DOHH2 (cell line): ENCODE results near the gene SYNPO2.

Experiments
- CTCF ChIP-seq: fragments of 200-600 bp; sonication (generic); IDR thresholded peaks from one replicate; pipeline ENCODE4 v1.5.1; 2014; ENCODE audit warnings: antibody characterized with exemption, mild to moderate bottlenecking, low read depth, low read length; ENCODE audit not compliant: poor library complexity, severe bottlenecking
- EZH2phosphoT487 ChIP-seq: fragments of 200-600 bp; sonication (generic); IDR thresholded peaks from 2 replicates; pipeline ENCODE4 v1.6.1; 2017; ENCODE audit warnings: borderline replicate concordance, mild to moderate bottlenecking, antibody characterized with exemption, low read length, moderate library complexity, mixed read lengths

DNA sequence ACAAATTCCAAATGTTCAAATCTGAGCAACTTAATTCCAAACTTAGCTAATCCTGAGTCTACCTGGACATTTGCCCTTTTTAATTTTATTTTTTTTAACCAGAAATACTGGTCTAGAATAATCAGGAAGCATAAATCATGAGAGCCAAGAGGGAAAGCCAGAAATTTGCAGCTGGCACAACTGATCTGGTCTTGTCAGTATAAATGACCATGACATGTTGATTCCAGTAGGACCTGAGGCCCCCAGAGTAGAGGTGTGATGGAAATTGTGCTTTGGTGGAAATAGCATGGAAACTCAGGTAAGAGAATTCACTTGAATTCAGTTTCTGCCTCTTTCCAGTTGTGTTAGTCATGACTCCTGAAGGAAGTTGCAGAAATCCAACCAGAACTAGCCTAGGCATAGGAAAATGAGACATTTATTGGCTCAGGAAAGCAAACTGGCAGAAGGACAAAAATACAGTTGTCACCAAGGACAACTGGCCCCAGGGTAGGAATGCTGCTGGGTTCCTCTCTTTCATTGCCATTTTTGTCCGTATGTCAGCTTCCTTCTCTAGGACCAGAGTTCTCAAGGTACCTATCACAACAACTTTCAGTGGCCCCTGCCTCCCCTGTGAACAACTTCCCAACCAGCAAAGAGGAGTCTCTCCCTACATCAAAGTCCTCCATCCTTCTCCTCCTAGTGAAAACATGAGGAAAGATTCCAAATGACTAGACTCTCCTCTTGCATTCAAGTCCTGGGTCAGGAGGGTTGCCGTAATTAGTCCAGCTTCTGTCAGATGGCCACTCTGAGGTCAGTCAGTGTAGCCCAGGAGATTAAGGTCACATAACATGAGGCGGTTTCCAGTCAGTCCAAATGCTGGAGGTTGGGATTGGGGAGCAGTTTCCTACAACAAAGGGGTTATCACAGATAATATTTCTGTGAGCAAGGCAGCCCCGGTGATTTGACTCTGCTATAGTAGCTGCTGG is 217.7 kb downstream of the SYNPO2 start:
- TF ChIP-seq CTCF = no peak
- TF ChIP-seq EZH2phosphoT487 = no peak
